A673 (cell line): ENCODE data around the gene ABHD4. TPM values are rescaled to one million over a fixed set of nuclear protein-coding genes. Genes with fewer than 3 reads are reported as not detected.

Experiments used
- BruUV-seq: library from RNA; stranded (reverse); fragments of 400-500 nt; replicated peaks from 2 replicates; lab custom pipeline; 2021; lab: Mats Ljungman, UMichigan
- CTCF ChIA-PET: fragments of 300-600 bp; sonication (Branson Sonifier 250); formaldehyde crosslinking; loops from one replicate; lab custom pipeline; 2022; ENCODE audit warnings: antibody characterized with exemption; lab: Charles Lee
- POLR2A ChIA-PET: fragments of 300-600 bp; sonication (Branson Sonifier 250); formaldehyde crosslinking; loops from one replicate; lab custom pipeline; 2022; ENCODE audit warnings: antibody characterized with exemption; ENCODE audit not compliant: low non-redundant PET; lab: Charles Lee
- DNase-seq: peaks from one replicate; pipeline ENCODE4 v3.0.0-alpha.2; 2015; ENCODE audit warnings: low spot score
- H3K27ac ChIP-seq: fragments of 200-600 bp; sonication (generic); 2 replicates; pipeline ENCODE4 v1.5.1; 2016; ENCODE audit warnings: mixed run types, low read depth, mild to moderate bottlenecking, mixed read lengths, antibody characterized with exemption, low read length; ENCODE audit not compliant: poor library complexity, severe bottlenecking
- H3K27me3 ChIP-seq: fragments of 200-600 bp; sonication (generic); replicated peaks from 2 replicates; pipeline ENCODE4 v1.6.1; 2017; ENCODE audit warnings: mixed run types, low read depth, mild to moderate bottlenecking, mixed read lengths, antibody characterized with exemption, low read length; ENCODE audit not compliant: insufficient read depth, poor library complexity
- H3K36me3 ChIP-seq: fragments of 200-600 bp; sonication (generic); 2 replicates; pipeline ENCODE4 v1.6.1; 2016; ENCODE audit warnings: mixed run types, mild to moderate bottlenecking, mixed read lengths, antibody characterized with exemption, low read length; ENCODE audit not compliant: insufficient read depth, poor library complexity, severe bottlenecking
- H3K4me1 ChIP-seq: fragments of 200-600 bp; sonication (generic); 2 replicates; pipeline ENCODE4 v1.6.1; 2017; ENCODE audit warnings: mixed run types, mild to moderate bottlenecking, mixed read lengths, antibody characterized with exemption, low read length; ENCODE audit not compliant: insufficient read depth, poor library complexity, severe bottlenecking
- H3K4me3 ChIP-seq: fragments of 200-600 bp; sonication (generic); 2 replicates; pipeline ENCODE4 v1.5.1; 2016; ENCODE audit warnings: low read depth, mixed run types, mild to moderate bottlenecking, mixed read lengths, low read length; ENCODE audit not compliant: poor library complexity, severe bottlenecking
- H3K9me3 ChIP-seq: fragments of 200-600 bp; sonication (generic); 2 replicates; pipeline ENCODE4 v1.6.1; 2016; ENCODE audit warnings: mixed run types, low read depth, mild to moderate bottlenecking, mixed read lengths, antibody characterized with exemption, low read length; ENCODE audit not compliant: poor library complexity, severe bottlenecking
- CTCF ChIP-seq: fragments of 300-800, 200-600 bp; sonication (generic); conservative IDR thresholded peaks from 2 replicates; pipeline ENCODE4 v1.5.1; 2017; ENCODE audit warnings: low read depth, mild to moderate bottlenecking, antibody characterized with exemption, low read length, moderate library complexity, mixed read lengths
- EZH2 ChIP-seq: fragments of 200-600 bp; sonication (generic); IDR thresholded peaks from 2 replicates; pipeline ENCODE4 v1.6.1; 2017; ENCODE audit warnings: borderline replicate concordance, low read depth, mild to moderate bottlenecking, mixed read lengths, antibody characterized with exemption, low read length; ENCODE audit not compliant: poor library complexity, severe bottlenecking
- intact Hi-C: fragments of 100-400 bp; cut with micrococcal nuclease; formaldehyde crosslinking; loops from one replicate; pipeline ENCODE4 v1.10.0; 2022; ENCODE audit not compliant: unreplicated experiment
- total RNA-seq: library from RNA; stranded (reverse); gene quantifications from 2 replicates; pipeline ENCODE4 v1.2.3, GENCODE V29; 2021

Gene ABHD4
- total RNA-seq, 1 experiment from 2014 or later = 36.6 TPM

GRCh38 chr14:22570132-22570949 is 27.8 kb upstream of the ABHD4 start:
- no TSS peak for BruUV-seq
- no peak overlapping the region for H3K4me3 ChIP-seq
- peaks cover 65% of the 10 kb centered on the region for H3K36me3 ChIP-seq

GRCh38 chr14:22572562-22573058 is 25.5 kb upstream of the ABHD4 start:
- H3K4me3 ChIP-seq = no peak overlapping the region
- peaks cover 60% of the 10 kb centered on the region for H3K36me3 ChIP-seq
- no peaks in the 10 kb centered on the region for H3K27me3 ChIP-seq
- CTCF ChIA-PET = interaction anchor here (0.5 kb wide), 1 partner anchor 239 kb away, joined by 6 read pairs; no protein-coding TSS in a partner anchor
- no peaks in the 10 kb centered on the region for H3K9me3 ChIP-seq
- intact Hi-C loops = loop anchor here (10.0 kb wide), 2 partner anchors 192 to 348 kb away; partner anchors contain the start of gene OXA1L
- no TSS peak for BruUV-seq
- H3K4me1 ChIP-seq = peaks cover 7% of the 10 kb centered on the region
- no peak overlapping the region for H3K27ac ChIP-seq
- no peak for DNase-seq
- no peak for TF ChIP-seq CTCF
- POLR2A ChIA-PET = no interaction called here

More at GRCh38 chr14:22570132-22570949, 27.8 kb upstream of the ABHD4 start:
- TF ChIP-seq CTCF (peak; percentile 95), EZH2 (no peak)
- Histone ChIP-seq H3K9me3 (no peaks in the 10 kb centered on the region), H3K27me3 (no peaks in the 10 kb centered on the region), H3K27ac (peak overlapping the region; percentile 45), H3K4me1 (peaks cover 20% of the 10 kb centered on the region)
- CTCF ChIA-PET = interaction anchor here (0.5 to 2.4 kb wide), 34 partner anchors 10 to 424 kb away, joined by 3 to 38 read pairs (median 5); partner anchors contain the start of genes DAD1 and OXA1L
- DNase-seq = peak; percentile 94
- intact Hi-C loops = loop anchor here (1.0 to 10.0 kb wide), 5 partner anchors 83 to 346 kb away; partner anchors contain the start of gene OXA1L
- POLR2A ChIA-PET = interaction anchor here (0.7 to 1.1 kb wide), 3 partner anchors 143 to 345 kb away, joined by 3 to 6 read pairs (median 3); no protein-coding TSS in a partner anchor

GRCh38 chr14:22573804-22574203 is 24.3 kb upstream of the ABHD4 start:
- ChIA-PET POLR2A (interaction anchor here (0.7 kb wide), 1 partner anchor 382 kb away, joined by 11 read pairs; no protein-coding TSS in a partner anchor), CTCF (no interaction called here)
- TF ChIP-seq EZH2 (no peak), CTCF (no peak)
- H3K9me3 ChIP-seq = no peaks in the 10 kb centered on the region
- DNase-seq = no peak
- intact Hi-C loops = loop anchor here (10.0 kb wide), 2 partner anchors 191 to 349 kb away; partner anchors contain the start of gene OXA1L
- H3K4me1 ChIP-seq = peaks cover 6% of the 10 kb centered on the region
- BruUV-seq = no TSS peak
- H3K27me3 ChIP-seq = no peaks in the 10 kb centered on the region
- peaks cover 54% of the 10 kb centered on the region for H3K36me3 ChIP-seq
- H3K4me3 ChIP-seq = no peak overlapping the region
- no peak overlapping the region for H3K27ac ChIP-seq
